A549 (cell line): ENCODE results near the gene KCNB1. TPM values are rescaled to one million over a fixed set of nuclear protein-coding genes. Genes with fewer than 3 reads are reported as not detected.

Experiments
- ATAC-seq, 2 experiments: fragments of 200-7000 bp in 1 of 2; fragments of >200 bp in 1 of 2; cut with Nextera tagmentation in 1 of 2; cut with Tn5 transposase in 1 of 2; 3 replicates each; pipeline versions ENCODE4 v1.8.0 to v1.9.1; 2018 to 2020; ENCODE audit warnings: mild to moderate bottlenecking in 1 of 2, moderate library complexity in 1 of 2
- CTCF ChIA-PET: fragments of 300-600 bp; sonication (Branson Sonifier 250); formaldehyde crosslinking; extraction: SDS; loops from one replicate; lab custom pipeline; 2021; ENCODE audit warnings: antibody characterized with exemption, inconsistent platforms; lab: Yijun Ruan, JAX
- POLR2A ChIA-PET: fragments of 350-600 bp; formaldehyde crosslinking; extraction: SDS; loops from one replicate; lab custom pipeline; 2021; ENCODE audit warnings: antibody characterized with exemption, inconsistent platforms; lab: Yijun Ruan, JAX
- DNase-seq, 2 experiments: peaks; one replicate each; pipeline versions ENCODE4 v3.0.0 to v3.0.0-alpha.2; 2011 to 2016; ENCODE audit warnings: low read depth in 1 of 2, low spot score in 1 of 2
- FAIRE-seq: peaks from 2 replicates; lab custom pipeline; 2011; peaks lifted over from hg19 to GRCh38; lab: Jason Lieb, UNC
- H3K27ac ChIP-seq, 2 experiments: fragments of >200 bp; sonication (Bioruptor Twin); formaldehyde crosslinking; 3 replicates each; pipeline ENCODE4 v1.5.1; 2016 to 2017
- H3K4me1 ChIP-seq: fragments of >200 bp; sonication (Bioruptor Twin); formaldehyde crosslinking; 3 replicates; pipeline ENCODE4 v1.6.1; 2016
- H3K4me2 ChIP-seq: fragments of >200 bp; sonication (Bioruptor Twin); formaldehyde crosslinking; 3 replicates; pipeline ENCODE4 v1.6.1; 2016
- H3K4me3 ChIP-seq: fragments of >200 bp; sonication (Bioruptor Twin); formaldehyde crosslinking; 3 replicates; pipeline ENCODE4 v1.5.1; 2016
- H3K9me3 ChIP-seq: fragments of >200 bp; sonication (Bioruptor Twin); formaldehyde crosslinking; 3 replicates; pipeline ENCODE4 v1.6.1; 2016
- ATOH8 ChIP-seq: fragments of 250-450 bp; sonication (Bioruptor Pico); IDR thresholded peaks from 2 replicates; pipeline ENCODE4 v1.5.0; 2020; ENCODE audit warnings: low read depth, mild to moderate bottlenecking, moderate library complexity
- CBX2 ChIP-seq: fragments of 200-600 bp; sonication (generic); IDR thresholded peaks from 2 replicates; pipeline ENCODE4 v1.6.1; 2016; ENCODE audit warnings: low read depth, mild to moderate bottlenecking, borderline replicate concordance
- CBX8 ChIP-seq: fragments of 200-600 bp; sonication (generic); IDR thresholded peaks from 2 replicates; pipeline ENCODE4 v1.6.1; 2016
- CHD4 ChIP-seq: fragments of 200-600 bp; sonication (generic); IDR thresholded peaks from 2 replicates; pipeline ENCODE4 v1.6.1; 2016; ENCODE audit warnings: antibody characterized with exemption, mild to moderate bottlenecking, borderline replicate concordance
- CTCF ChIP-seq: fragments of >200 bp; sonication (Bioruptor Twin); formaldehyde crosslinking; IDR thresholded peaks from 3 replicates; pipeline ENCODE4 v1.5.1; 2016
- EHMT2 ChIP-seq: fragments of 200-600 bp; sonication (generic); IDR thresholded peaks from 2 replicates; pipeline ENCODE4 v1.6.1; 2016; ENCODE audit warnings: antibody characterized with exemption, low read depth, mild to moderate bottlenecking, moderate library complexity
- ELK1 ChIP-seq: fragments of 150-350 bp; IDR thresholded peaks from 2 replicates; pipeline ENCODE4 v1.6.1; 2014; ENCODE audit warnings: low read depth, mild to moderate bottlenecking, low read length
- FOSB ChIP-seq: fragments of 250-450 bp; sonication (Bioruptor Pico); IDR thresholded peaks from 2 replicates; pipeline ENCODE4 v1.5.0; 2020; ENCODE audit warnings: mild to moderate bottlenecking, moderate library complexity
- FOXS1 ChIP-seq: fragments of 250-450 bp; sonication (Bioruptor Pico); IDR thresholded peaks from 2 replicates; pipeline ENCODE4 v1.5.0; 2020; ENCODE audit warnings: mild to moderate bottlenecking, moderate library complexity
- HOXA7 ChIP-seq: fragments of 250-450 bp; sonication (Bioruptor Pico); IDR thresholded peaks from 2 replicates; pipeline ENCODE4 v1.5.0; 2020; ENCODE audit warnings: mild to moderate bottlenecking, moderate library complexity
- HOXB13 ChIP-seq: fragments of 250-450 bp; sonication (Bioruptor Pico); IDR thresholded peaks from 2 replicates; pipeline ENCODE4 v1.5.0; 2020; ENCODE audit warnings: low read depth, mild to moderate bottlenecking, moderate library complexity
- JUN ChIP-seq, 2 experiments: fragments of >200 bp; sonication (Bioruptor Twin); formaldehyde crosslinking; IDR thresholded peaks; 2 replicates in 1 of 2; 3 replicates in 1 of 2; pipeline ENCODE4 v1.6.1; 2016 to 2017
- KDM5A ChIP-seq: fragments of 200-600 bp; sonication (generic); IDR thresholded peaks from 2 replicates; pipeline ENCODE4 v1.6.1; 2016; ENCODE audit warnings: antibody characterized with exemption, mild to moderate bottlenecking
- MAFK ChIP-seq: fragments of 450-650 bp; IDR thresholded peaks from 2 replicates; pipeline ENCODE4 v1.6.1; 2014; ENCODE audit not compliant: partially characterized antibody
- MYC ChIP-seq: IDR thresholded peaks from 2 replicates; pipeline ENCODE4 v1.6.1; 2012; ENCODE audit warnings: mild to moderate bottlenecking, inconsistent platforms, low read length, improper control_type of control experiment, borderline replicate concordance
- NPAS2 ChIP-seq: fragments of 250-450 bp; sonication (Bioruptor Pico); IDR thresholded peaks from 2 replicates; pipeline ENCODE4 v1.8.0; 2022; ENCODE audit warnings: mild to moderate bottlenecking, moderate library complexity, borderline replicate concordance
- NR3C1 ChIP-seq: fragments of >200 bp; sonication (Bioruptor Twin); formaldehyde crosslinking; IDR thresholded peaks from 3 replicates; pipeline ENCODE4 v1.6.1; 2017
- RAD21 ChIP-seq, 2 experiments: fragments of >200 bp in 1 of 2; sonication (Bioruptor Twin) in 1 of 2; formaldehyde crosslinking in 1 of 2; IDR thresholded peaks in 1 of 2; conservative IDR thresholded peaks in 1 of 2; 2 replicates in 1 of 2; 3 replicates in 1 of 2; pipeline ENCODE4 v1.6.1; 2012 to 2018; ENCODE audit warnings: inconsistent platforms in 1 of 2
- RARB ChIP-seq: fragments of 250-450 bp; sonication (Bioruptor Pico); IDR thresholded peaks from 2 replicates; pipeline ENCODE4 v1.8.0; 2021; ENCODE audit warnings: mild to moderate bottlenecking, moderate library complexity
- RNF2 ChIP-seq: fragments of 200-600 bp; sonication (generic); IDR thresholded peaks from 2 replicates; pipeline ENCODE4 v1.6.1; 2016; ENCODE audit warnings: low read depth, mild to moderate bottlenecking, antibody characterized with exemption, moderate library complexity, borderline replicate concordance
- TP53 ChIP-seq: fragments of 250-450 bp; sonication (Bioruptor Pico); IDR thresholded peaks from 2 replicates; pipeline ENCODE4 v1.5.0; 2021; ENCODE audit warnings: mild to moderate bottlenecking, moderate library complexity
- ZFP36 ChIP-seq: fragments of 450-650 bp; IDR thresholded peaks from 2 replicates; pipeline ENCODE4 v1.6.1; 2014; ENCODE audit warnings: borderline replicate concordance; ENCODE audit not compliant: partially characterized antibody
- ZSCAN20 ChIP-seq: fragments of 250-450 bp; sonication (Bioruptor Pico); IDR thresholded peaks from 2 replicates; pipeline ENCODE4 v1.8.0; 2022; ENCODE audit warnings: mild to moderate bottlenecking, moderate library complexity
- WGBS: methylation state at CpG from one replicate; pipeline ENCODE4 v1.1.6; 2017; ENCODE audit errors: missing lambda C conversion rate; 5-methylcytosine and 5-hydroxymethylcytosine counted together
- polyA plus RNA-seq, 4 experiments: library from polyadenylated mRNA; depleted of rRNA in 3 of 4; stranded (reverse); fragments of >200 nt; fragmentation: RNase III in 1 of 4; extraction: RNeasy Plus Mini Kit Qiagen cat#74134 plus additional on column Dnase treatment in 1 of 4; gene quantifications; 2 replicates in 3 of 4; 3 replicates in 1 of 4; pipeline ENCODE4 v1.2.3, GENCODE V29; 2011 to 2017

Gene KCNB1
- polyA plus RNA-seq, 2 of the 4 experiments (the other 2 are of a cell fraction): 0.12 to 0.28 TPM

- TF ChIP-seq NPAS2 (CRISPR knock-in tag) (no peak), KDM5A (no peak), FOXS1 (CRISPR knock-in tag) (no peak), ELK1 (no peak), ATOH8 (CRISPR knock-in tag) (no peak), TP53 (CRISPR knock-in tag) (no peak), RNF2 (no peak), JUN (IDR thresholded peaks at IDR 0.05) (no peak), ZFP36 (no peak), MAFK (no peak), CTCF (no peak), EHMT2 (no peak), CBX8 (no peak), CHD4 (no peak), CBX2 (no peak)
- no peak for FAIRE-seq
- ChIA-PET POLR2A (no interaction called here), CTCF (interaction anchor here (0.9 to 7.9 kb wide), 7 partner anchors 8 to 517 kb away, joined by 3 to 60 read pairs (median 4); no protein-coding TSS in a partner anchor)
- H3K4me2 ChIP-seq: no peak overlapping the region
- no peak for DNase-seq
- H3K4me1 ChIP-seq: peaks cover 7% of the 10 kb centered on the region; the same call in 1 of the 3 replicates
- WGBS: 75% methylated on average over 11 of the region's 11 CpGs
- ATAC-seq: no peak
- H3K4me3 ChIP-seq: no peak overlapping the region
- no peaks in the 10 kb centered on the region for H3K9me3 ChIP-seq
- no peak overlapping the region for H3K27ac ChIP-seq
Measured at GRCh38 chr20:49395659-49396058, 86.8 kb downstream of the KCNB1 start.

- DNase-seq (no peak), ATAC-seq (no peak), FAIRE-seq (no peak)
- no peaks in the 10 kb centered on the region for H3K9me3 ChIP-seq
- H3K4me2 ChIP-seq: no peak overlapping the region
- peaks cover 7% of the 10 kb centered on the region; the same call in 1 of the 3 replicates for H3K4me1 ChIP-seq
- POLR2A ChIA-PET: interaction anchor here (0.9 kb wide), 1 partner anchor 12 kb away, joined by 3 read pairs; no protein-coding TSS in a partner anchor
- H3K27ac ChIP-seq: no peak overlapping the region
- no peak for TF ChIP-seq HOXB13 (CRISPR knock-in tag)
- no peak for TF ChIP-seq RARB (CRISPR knock-in tag)
- no peak for TF ChIP-seq ZSCAN20 (CRISPR knock-in tag)
- no peak for TF ChIP-seq KDM5A
- TF ChIP-seq, all 56 proteins: peak for 0
- CTCF ChIA-PET: interaction anchor here (0.8 to 7.9 kb wide), 7 partner anchors 9 to 518 kb away, joined by 3 to 60 read pairs (median 4); no protein-coding TSS in a partner anchor
- 78% methylated on average over 14 of the region's 14 CpGs for WGBS
- no peak overlapping the region for H3K4me3 ChIP-seq
Measured at GRCh38 chr20:49395183-49395582, 87.3 kb downstream of the KCNB1 start.

GRCh38 chr20:49394757-49395156, 87.7 kb downstream of the KCNB1 start:
- no peak overlapping the region for H3K27ac ChIP-seq
- POLR2A ChIA-PET: interaction anchor here (0.9 kb wide), 1 partner anchor 11 kb away, joined by 3 read pairs; no protein-coding TSS in a partner anchor
- no peak overlapping the region for H3K4me2 ChIP-seq
- CTCF ChIA-PET: interaction anchor here (0.8 to 7.9 kb wide), 5 partner anchors 9 to 518 kb away, joined by 3 to 60 read pairs (median 4); no protein-coding TSS in a partner anchor
- no peaks in the 10 kb centered on the region for H3K9me3 ChIP-seq
- no peak for DNase-seq
- no peak for ATAC-seq
- 77% methylated on average over 8 of the region's 8 CpGs for WGBS
- TF ChIP-seq RAD21 (conservative IDR thresholded peaks at IDR 0.05 in 1 of 2, IDR thresholded peaks at IDR 0.05 in 1 of 2): no peak
- no peak for TF ChIP-seq ZSCAN20 (CRISPR knock-in tag)
- no peak for TF ChIP-seq FOXS1 (CRISPR knock-in tag)
- TF ChIP-seq ZFP36: no peak
- TF ChIP-seq FOSB (CRISPR knock-in tag): no peak
- TF ChIP-seq HOXA7 (CRISPR knock-in tag): no peak
- TF ChIP-seq MYC: no peak
- no peak for TF ChIP-seq RARB (CRISPR knock-in tag)
- no peak for TF ChIP-seq NR3C1
- FAIRE-seq: no peak
- peaks cover 7% of the 10 kb centered on the region; the same call in 1 of the 3 replicates for H3K4me1 ChIP-seq
- no peak overlapping the region for H3K4me3 ChIP-seq
